Activated CD4-positive, alpha-beta T cell treated with anti-CD3 and anti-CD28 coated beads, Interleukin-2, Interleukin-4, amounts not matched to agents 100 ng/mL and 50 ng/mL, durations not matched to agents 16 hours and 8 hours (primary cell): Measurements from ENCODE around the gene OR51F2.
"Not testable (repeated sequence)": the region's sequence is repeated elsewhere in the genome, so short reads cannot be mapped to it uniquely, and the experiment has no call there.

ENCODE experiments used
- DNase-seq: peaks from one replicate; pipeline ENCODE4 v3.0.0-alpha.2; 2020; ENCODE audit warnings: low spot score

OR51F2 gene, protein sequence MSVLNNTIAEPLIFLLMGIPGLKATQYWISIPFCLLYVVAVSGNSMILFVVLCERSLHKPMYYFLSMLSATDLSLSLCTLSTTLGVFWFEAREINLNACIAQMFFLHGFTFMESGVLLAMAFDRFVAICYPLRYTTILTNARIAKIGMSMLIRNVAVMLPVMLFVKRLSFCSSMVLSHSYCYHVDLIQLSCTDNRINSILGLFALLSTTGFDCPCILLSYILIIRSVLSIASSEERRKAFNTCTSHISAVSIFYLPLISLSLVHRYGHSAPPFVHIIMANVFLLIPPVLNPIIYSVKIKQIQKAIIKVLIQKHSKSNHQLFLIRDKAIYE

DNA sequence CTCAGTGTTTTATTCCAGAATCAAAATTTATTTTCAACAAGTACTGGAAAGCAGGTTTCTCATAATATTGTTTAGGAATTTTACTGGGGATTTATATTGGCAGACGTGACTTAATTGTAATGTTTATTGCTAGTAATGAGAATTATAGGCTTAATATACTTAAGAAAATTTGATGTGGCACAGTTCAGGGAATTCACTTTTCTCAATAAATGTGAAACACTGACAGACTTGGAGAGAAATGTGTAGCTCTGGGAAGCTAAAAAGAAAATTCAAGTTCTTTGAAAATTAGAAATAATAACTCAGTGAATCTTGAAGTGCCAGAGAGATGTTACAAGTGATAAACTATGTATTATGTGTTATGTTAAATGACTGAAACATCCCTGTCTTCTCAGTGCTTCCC is at the start of gene OR51F2:
Gene OR51F2 (plus strand): TSS at position 301 of the 400 bp plus-strand sequence. CDS start 101 bp downstream, outside the sequence.
- no peak for DNase-seq

DNA sequence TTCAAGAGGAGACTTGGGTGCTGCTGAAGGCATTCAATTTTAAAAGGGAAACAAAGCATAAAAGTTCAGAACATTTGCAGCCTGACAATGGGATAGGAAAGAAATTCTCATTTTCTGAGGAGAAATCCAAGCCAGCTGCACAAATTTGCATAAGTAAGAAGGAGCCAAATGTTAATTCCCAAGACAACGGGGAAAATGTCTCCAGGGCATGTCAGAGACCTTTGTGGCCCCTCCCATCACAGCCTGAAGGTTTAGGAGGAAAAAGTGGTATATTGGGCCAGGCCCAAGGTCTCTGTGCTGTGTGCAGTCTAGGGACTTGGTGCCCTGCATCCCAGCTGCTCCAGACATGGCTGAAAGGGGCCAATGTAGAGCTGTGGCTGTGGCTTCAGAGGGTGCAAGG is 38.7 kb upstream of the OR51F2 start:
- DNase-seq = no peak

DNA sequence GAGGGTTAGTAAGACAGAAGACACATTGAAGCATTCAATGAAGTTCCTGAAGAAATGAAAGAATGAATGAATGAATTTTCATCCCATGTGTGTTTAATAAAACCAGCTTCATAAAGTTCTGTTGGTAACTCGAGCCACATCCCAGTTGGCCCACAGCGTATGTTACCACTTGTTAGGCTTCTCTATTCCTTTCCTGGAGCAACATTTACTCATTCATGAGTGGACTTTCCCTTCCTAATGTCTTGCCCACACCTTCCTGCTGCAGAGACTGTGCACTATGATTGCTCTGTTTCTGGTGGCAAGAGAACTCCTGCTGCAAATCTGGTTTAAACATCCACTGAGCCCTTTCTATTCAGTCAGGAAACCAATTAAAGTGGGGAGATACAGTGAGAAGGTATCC is 23.9 kb upstream of the OR51F2 start:
- DNase-seq = no peak

DNA sequence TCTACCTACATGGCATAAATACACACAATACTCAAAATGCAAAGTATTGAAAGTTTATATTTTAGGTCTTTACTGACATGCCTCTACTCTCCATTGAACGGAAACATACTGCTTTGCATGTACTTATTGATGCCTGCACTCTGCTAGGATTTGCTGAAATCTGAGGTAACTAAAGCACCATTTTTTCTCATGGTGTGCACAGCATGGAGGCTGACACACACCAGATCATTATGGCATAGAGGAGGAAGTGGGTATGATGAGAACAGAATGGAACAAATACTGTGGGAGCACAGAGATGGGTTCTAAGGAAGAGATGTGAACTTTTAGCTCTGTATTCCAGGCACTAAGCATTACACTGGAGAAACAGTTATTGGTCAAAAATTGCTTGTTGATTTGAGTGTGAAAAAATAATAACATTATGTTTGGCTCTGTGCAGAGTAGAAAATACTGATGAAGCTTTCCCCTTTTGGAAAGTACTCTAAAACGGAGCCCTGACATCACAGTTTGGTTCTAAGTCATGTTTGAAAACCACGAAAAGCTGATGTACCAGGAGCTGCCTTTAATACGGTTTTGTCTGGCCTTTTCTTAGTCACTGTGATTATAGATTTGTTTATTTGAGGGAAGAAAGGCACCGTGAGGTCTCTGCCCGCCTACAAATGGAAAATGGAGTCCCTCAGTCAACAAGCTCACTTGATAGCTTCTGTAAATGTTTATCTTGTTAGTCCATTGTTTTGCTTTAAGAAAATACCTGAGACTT is 22.5 kb upstream of the OR51F2 start:
- peak; percentile 2 for DNase-seq

DNA sequence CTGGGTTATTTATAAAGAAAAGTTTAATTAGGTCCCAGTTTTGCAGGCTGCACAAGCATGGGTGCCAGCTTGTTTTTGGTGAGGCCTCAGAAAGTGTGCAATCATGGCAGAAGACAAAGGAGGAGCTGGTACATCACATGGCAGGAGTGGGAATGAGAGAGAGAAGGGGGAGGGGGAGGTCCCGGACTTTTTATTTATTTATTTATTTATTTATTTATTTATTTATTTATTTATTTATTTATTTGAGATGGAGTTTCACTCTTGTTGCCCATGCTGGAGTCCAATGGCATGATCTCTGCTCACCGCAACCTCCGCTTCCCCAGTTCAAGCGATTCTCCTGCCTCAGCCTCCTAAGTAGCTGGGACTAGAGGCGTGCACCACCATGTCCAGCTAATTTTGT is 19.8 kb upstream of the OR51F2 start:
- DNase-seq = not testable (repeated sequence)

DNA sequence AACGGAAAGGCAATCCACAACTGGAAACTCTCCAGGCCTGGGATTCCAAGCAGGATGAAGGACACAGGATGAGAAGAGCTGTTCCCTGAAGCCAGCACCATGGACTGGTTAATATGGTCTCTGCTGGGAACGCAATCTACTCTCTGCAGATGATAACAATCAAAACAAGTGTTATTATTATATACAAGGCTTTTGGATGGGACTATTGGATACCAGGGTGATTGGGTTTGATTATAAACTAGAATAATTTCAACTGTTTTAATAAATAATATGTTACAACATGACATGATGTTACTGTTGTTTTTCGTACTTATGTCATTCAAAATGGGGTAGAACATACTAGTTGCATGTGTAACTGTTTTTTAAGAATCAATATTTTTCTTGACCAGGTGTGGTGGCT is 16.8 kb upstream of the OR51F2 start, which contains the start of gene OR52R1:
Gene OR52R1 (minus strand): TSS at position 101 of the 400 bp plus-strand sequence. CDS start 0 bp downstream, at position 101.
- no peak for DNase-seq

DNA sequence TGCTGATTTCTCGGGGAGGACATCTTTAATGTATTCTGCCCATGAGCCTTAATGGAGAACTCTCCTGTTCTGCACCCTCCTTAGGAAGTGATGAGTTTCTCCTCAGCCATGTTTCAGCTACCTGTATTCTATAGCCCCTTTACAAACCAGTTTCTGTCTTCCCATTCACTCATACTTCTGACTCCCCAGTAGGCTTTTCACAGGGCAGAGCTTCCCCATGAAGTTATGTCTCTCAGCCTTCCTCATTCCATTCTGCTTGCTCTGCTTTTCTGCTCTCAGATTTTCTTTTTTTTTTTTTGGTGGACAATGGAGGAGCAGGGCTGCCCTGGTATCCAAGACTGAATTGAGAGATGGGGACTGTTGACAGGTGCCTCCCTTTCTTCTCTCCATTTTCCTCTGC is 12.6 kb upstream of the OR51F2 start:
- DNase-seq = no peak

DNA sequence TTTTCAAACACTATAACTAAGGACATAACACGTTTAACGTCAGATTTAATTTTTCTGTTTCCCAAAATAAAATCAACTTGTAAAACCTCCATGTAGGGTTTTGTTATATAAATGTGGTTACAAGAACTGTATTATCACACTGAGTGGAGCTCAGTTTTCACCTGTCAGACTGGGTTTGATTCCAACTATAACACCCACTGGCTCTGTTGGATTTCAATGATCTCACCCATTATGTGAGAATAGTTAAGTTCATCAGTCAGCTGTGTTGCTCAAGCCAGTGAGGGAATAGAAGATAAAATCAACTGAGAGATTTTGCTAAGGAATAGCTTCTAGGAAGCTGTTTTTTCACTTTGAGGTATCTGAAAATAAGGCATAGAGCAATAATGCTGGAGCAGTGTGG is 11.9 kb upstream of the OR51F2 start:
- DNase-seq = no peak

DNA sequence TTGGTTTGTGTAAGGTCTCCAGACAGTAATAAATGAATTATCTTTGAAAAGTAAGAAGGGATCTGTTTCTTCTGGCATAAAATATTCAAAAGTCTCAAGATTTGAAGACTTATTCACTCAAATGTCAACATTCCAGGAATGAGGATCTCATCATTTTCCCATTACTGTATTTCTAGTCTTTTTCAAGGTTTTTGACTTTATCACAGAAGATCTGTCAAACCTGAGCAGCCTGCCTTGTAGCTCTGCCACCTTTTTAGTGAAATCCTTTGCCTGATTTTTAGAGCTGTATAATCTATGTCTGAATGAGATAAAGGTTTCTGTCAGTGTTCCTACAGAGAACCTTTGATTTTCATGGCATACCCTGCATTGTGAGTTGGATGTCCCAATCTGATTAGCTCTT is 4.0 kb downstream of the OR51F2 start:
- DNase-seq = no peak

DNA sequence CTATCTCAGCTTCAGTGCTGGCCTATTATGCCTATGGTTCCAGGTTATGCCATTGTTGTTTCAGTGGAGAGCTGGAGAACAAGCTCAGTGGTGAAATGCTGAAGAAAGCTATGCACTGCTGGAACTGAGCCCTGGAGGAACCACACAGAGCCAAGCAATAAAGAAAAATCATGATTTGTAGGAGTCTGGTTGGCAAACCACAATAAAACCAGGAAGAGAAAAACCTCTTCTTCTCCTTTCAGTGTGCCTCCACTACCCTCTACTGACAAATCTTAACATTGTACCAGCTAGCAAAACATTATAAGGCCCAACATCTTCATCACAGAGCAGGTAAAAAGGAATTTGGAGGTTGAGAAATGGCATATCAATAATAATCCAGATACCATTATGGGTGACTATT is 5.3 kb downstream of the OR51F2 start:
- no peak for DNase-seq

DNA sequence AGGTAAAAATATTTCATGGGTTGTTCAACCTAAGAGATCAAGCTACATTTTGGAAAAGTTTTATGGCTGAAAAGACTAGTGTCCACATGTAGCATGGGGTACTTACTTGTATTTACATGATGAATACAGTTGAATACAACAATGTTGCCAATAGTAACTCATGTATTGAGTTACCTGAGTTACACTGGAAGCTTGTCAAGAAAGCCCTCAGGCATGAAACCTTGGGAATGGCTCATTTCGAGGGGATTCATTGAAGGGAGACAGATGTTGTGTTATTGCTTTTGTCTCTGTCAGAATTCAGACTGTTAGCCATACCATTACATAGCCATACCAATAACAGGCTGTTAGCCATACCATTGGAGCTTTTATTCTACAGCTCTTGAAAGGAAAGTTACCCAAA is 9.2 kb downstream of the OR51F2 start:
- DNase-seq = no peak

DNA sequence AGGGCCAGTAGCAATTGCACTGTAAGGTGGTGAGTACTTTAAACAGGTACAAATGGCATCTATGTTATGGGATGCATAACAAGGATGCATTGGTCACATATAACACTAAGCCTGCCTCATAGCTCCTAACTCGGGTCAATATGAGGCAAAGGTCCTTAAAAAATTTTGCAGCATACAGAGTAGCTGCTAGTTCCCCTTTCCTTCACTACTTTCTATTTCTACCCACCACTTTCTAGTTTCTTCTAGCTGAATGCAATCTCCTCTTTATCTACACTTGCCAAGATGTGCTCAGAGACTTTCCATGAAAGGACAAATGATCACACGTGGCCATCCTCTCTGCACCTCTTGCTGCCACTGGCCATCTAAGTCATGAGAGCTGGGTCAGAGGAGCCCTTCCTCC is 9.8 kb downstream of the OR51F2 start:
- DNase-seq = no peak

DNA sequence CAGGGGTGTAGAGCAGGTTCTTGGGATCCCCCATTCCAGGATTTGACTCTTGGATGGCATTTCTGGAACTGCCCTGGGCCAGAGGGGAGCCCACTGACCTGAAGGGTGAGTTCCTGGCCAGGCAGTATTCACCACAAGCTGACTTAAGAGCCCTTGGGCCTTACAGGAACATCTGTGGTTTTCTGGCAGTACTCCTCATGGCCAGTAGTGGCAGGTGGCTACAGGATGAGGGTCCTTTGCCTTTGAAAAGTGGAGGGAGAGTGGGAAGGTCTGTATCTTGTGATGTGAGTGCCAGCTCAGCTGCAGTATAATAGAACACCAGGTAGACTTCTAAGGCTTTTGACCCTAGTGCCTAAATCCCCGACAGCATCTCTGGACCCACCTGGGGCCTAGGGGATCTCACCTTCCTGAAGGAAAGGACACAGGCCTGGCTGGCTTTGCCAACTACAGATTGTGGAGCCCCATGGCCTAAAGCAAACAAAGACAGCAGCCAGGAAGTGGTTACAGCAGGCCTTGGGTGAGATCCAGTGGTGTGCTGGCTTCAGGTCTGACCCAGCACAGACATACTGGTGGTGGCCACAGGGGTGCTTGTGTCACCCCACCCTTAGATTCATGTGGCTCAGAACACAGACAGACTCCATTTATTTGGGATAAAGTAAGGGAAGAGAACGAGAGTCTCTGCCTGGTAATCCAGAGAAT is 18.9 kb downstream of the OR51F2 start:
- DNase-seq = no peak

DNA sequence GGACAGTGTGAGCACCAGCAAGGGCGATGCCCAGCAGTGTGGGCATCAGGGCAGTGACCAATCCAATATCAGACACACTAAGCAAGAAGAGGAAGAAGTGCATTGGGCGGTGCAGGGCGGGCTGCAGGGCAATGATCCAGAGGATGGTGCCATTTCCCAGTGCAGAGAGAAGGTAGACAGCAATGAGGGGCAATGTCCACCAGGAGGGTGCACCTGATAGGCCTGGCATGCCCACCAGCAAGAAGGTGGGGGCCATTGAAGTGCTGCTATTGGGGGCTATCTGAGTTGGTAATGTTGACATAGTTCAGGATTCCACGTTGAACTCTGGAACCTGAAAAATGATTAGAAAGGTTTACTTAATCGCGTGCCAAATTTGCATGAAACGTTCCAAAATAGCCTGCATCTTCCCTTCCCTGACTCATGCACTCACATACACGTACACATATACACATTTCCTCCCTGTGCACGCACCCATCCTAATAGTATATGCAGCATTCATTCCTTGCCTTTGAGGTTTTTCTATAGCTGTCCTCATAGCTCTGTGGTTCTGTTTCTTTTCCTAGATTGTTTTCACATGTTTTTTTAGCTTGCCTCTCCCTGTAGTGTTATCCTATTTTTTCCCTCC is 27.9 kb downstream of the OR51F2 start, which contains the start of gene OR51S1:
Gene OR51S1 (minus strand): TSS at position 301 of the 625 bp plus-strand sequence. CDS start 0 bp downstream, at position 301.
- no peak for DNase-seq

DNA sequence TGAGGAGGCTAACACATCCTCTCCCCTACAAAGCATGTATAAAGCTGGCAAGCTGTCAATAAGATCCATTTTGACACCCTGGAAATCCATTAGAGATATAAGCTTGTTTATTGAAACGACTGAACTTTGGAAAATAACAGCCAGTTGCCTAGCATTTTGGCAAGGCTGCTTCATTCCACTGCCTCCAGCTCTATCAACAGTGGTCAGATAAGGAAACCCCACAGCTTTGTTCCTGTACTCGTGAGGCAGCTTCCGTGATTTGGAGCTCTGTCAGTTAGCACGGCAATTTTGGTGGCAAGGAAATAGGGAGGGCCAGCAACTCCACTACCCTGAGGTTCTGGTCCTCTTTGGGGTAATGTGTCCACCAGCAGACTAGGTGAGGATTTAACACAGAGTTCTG is 29.9 kb downstream of the OR51F2 start:
- no peak for DNase-seq

DNA sequence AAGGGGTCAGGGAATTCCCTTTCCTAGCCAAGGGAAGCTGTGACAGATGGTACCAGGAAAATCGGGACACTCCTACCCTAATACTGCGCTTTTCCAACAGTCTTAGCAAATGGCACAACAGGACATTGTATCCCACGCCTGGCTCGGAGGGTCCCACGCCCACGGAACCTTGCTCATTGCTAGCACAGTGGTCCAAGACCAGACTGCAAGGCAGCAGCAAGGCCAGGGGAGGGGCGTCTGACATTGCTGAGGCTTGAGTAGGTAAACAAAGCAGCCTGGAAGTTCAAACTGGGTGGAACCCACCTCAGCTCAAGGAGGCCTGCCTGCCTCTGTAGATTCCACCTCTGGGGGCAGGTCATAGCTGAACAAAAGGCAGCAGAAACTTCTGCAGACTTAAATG is 33.2 kb downstream of the OR51F2 start:
- not testable (repeated sequence) for DNase-seq

DNA sequence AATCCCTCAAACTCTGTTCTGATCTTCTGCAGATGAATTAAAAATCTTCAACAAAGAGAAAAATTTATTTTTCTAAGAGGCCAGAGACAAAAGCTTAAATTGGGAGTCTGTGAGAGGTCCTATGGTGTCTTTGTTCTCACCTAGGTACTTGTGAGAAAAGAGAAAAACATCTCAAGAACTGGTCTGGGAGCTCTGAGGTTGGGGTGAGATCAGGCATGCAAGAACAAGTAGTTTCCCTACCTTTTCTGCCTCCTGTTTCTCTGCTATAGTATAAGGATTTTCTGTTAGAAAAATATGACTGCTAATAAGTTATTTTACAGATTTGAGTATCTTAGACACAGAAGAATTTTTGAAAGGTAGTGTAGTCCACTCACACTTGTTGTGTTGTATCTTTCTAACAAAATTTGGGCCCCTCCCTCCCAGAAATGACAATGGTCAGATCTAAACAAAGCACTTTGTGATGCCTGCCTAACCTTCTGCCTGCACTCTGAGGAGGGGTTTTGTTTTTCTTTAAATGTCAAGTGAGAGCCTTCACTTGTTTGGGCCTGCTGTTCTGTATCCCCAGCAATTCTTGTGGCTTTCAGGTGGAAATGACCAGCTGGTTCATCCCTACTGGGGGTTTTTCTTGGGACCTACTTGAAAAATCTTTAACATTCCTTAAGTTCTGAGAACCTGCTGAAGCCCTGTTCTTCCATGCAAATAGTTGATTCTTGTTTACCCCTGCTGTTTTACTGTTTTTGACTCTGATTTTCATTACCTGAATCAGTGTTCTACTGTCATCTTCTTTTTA is 41.5 kb downstream of the OR51F2 start:
- no peak for DNase-seq

DNA sequence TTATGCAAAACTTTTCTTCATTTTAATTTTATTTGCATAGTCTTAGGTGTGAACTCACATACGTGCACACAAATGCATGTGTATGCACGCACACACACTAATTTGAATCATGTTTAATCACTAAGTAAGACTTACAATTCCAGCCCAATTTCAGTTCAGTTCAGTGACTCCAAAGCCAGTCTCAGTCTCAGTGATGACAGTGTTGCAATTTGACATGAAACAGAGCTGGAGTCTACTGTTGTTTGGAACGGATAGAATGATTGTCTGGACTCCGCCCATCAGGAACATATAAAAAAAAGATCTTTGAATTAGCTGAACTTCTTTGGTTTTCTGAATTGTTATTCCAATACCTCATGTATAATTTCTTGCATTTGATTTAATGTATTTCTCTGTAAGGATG is 42.8 kb downstream of the OR51F2 start:
- no peak for DNase-seq

DNA sequence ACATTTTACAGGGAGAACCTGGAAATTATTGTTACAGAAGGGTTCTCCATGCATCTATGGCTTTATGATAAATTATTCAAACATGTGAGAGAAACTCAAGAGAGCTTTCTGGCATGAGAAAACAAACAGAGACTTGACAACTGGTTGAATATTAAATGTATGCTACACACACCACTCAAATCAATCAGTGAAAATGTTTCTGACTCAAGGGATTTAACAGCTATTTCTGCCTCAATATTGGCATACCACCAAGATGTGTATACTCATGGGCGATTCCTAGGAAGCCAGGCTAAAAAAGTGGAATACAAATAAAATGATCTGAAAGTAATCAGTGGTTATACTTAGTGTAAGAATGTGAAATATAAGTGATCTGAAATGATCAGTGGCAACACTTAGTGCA is 44.7 kb downstream of the OR51F2 start:
- no peak for DNase-seq
